SK-N-MC (cell line): ENCODE measurements around the gene HELZ.
"Not testable (repeated sequence)": the region's sequence is repeated elsewhere in the genome, so short reads cannot be mapped to it uniquely, and the experiment has no call there.

Source experiments
- DNase-seq: peaks from one replicate; pipeline ENCODE4 v3.0.0-alpha.2; 2011; ENCODE audit warnings: low read depth, low spot score
- H3K27ac ChIP-seq: fragments of 200-600 bp; sonication (generic); 2 replicates; pipeline ENCODE4 v1.5.1; 2016; ENCODE audit warnings: mixed run types
- H3K36me3 ChIP-seq: fragments of 200-600 bp; sonication (generic); 2 replicates; pipeline ENCODE4 v1.6.1; 2017; ENCODE audit warnings: antibody characterized with exemption, low read length, mixed read lengths; ENCODE audit not compliant: insufficient read depth
- H3K4me3 ChIP-seq: fragments of 200-600 bp; sonication (generic); 2 replicates; pipeline ENCODE4 v1.5.1; 2016
- H3K9ac ChIP-seq: fragments of 200-600 bp; sonication (generic); 2 replicates; pipeline ENCODE4 v1.8.0; 2017; ENCODE audit warnings: mixed run types, mixed read lengths; ENCODE audit not compliant: insufficient read length
- H3K9me3 ChIP-seq: fragments of 200-600 bp; sonication (generic); 2 replicates; pipeline ENCODE4 v1.6.1; 2017; ENCODE audit warnings: low read depth, mild to moderate bottlenecking, antibody characterized with exemption, low read length, moderate library complexity, mixed read lengths
- EZH2 ChIP-seq: fragments of 200-600 bp; sonication (generic); IDR thresholded peaks from one replicate; pipeline ENCODE4 v1.6.1; 2017; ENCODE audit warnings: antibody characterized with exemption
- FOXP2 ChIP-seq: optimal IDR thresholded peaks from 2 replicates; pipeline ENCODE3; 2011; ENCODE audit warnings: mild to moderate bottlenecking, moderate library complexity; ENCODE audit not compliant: insufficient read depth; ENCODE audit errors: extremely low read length, control extremely low read depth
- POLR2AphosphoS5 ChIP-seq: IDR thresholded peaks from 2 replicates; pipeline ENCODE4 v1.6.1; 2012; ENCODE audit warnings: mild to moderate bottlenecking, low read depth, low read length, borderline replicate concordance

HELZ gene

DNA sequence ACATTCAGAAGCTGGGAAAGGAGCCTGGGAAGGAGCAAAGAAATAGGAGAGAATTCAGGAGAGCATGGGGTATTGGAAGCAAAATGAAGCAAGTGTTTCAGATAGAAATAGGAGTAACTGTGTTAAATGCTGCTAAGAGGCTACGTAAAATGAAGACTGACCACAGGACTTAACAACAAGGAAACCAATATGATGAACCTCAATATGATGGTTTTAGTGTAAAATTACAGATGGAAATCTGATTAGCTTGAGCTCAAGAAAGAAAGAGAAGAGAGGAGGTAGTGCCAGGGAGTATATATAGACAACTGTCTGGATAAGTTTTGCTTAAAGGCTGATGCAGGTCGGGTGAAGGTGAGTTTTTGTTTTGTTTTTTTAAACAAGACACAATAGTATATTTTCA is 92.2 kb downstream of the HELZ start:
- H3K36me3 ChIP-seq, result peaks cover 41% of the 10 kb centered on the region
- TF ChIP-seq FOXP2 (no peak), EZH2 (no peak), POLR2AphosphoS5 (no peak)
- no peak for DNase-seq
- no peak overlapping the region for H3K27ac ChIP-seq
- no peak overlapping the region for H3K4me3 ChIP-seq
- no peaks in the 10 kb centered on the region for H3K9me3 ChIP-seq
- no peak overlapping the region for H3K9ac ChIP-seq

GRCh38 chr17:67151717-67152116 is 93.3 kb downstream of the HELZ start:
- Histone ChIP-seq H3K9ac (no peak overlapping the region), H3K4me3 (no peak overlapping the region), H3K9me3 (no peaks in the 10 kb centered on the region), H3K36me3 (peaks cover 40% of the 10 kb centered on the region), H3K27ac (no peak overlapping the region)
- DNase-seq, result no peak
- no peak for TF ChIP-seq EZH2
- no peak for TF ChIP-seq FOXP2
- TF ChIP-seq POLR2AphosphoS5, result no peak

DNA sequence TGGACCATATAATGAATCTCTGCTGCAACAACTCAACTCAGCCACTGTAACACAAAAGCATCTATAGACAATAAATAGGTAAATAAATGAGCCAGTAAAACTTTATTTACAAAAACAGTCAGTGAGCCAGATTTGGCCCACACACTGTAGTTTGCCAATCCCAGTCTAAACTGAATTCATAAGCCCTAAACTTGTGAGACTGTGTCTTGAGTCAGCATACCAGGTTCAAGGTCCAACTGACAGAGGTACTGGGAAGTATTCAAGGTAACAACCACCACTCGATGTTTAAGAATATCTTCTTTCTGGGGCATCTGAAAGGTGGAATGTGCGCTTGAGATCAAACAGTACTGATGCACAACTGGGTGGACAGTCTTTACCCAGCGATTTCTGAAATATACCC is 94.2 kb downstream of the HELZ start:
- Histone ChIP-seq H3K27ac (no peak overlapping the region), H3K9me3 (no peaks in the 10 kb centered on the region), H3K4me3 (no peak overlapping the region), H3K9ac (no peak overlapping the region), H3K36me3 (peaks cover 47% of the 10 kb centered on the region)
- DNase-seq, result no peak
- TF ChIP-seq FOXP2 (no peak), EZH2 (no peak), POLR2AphosphoS5 (no peak)

GRCh38 chr17:67148352-67148751 is 96.6 kb downstream of the HELZ start:
- H3K27ac ChIP-seq, result no peak overlapping the region
- H3K36me3 ChIP-seq, result peaks cover 63% of the 10 kb centered on the region
- DNase-seq, result no peak
- H3K9me3 ChIP-seq, result no peaks in the 10 kb centered on the region
- H3K4me3 ChIP-seq, result no peak overlapping the region
- TF ChIP-seq FOXP2 (no peak), POLR2AphosphoS5 (no peak), EZH2 (no peak)
- H3K9ac ChIP-seq, result no peak overlapping the region

- no peak overlapping the region for H3K27ac ChIP-seq
- no peak overlapping the region for H3K4me3 ChIP-seq
- H3K36me3 ChIP-seq, result peaks cover 66% of the 10 kb centered on the region
- H3K9me3 ChIP-seq, result 0 out of 2 replicates have a peak, but pooled peaks cover 4% of the 10 kb centered on the region
- DNase-seq, result no peak
- no peak overlapping the region for H3K9ac ChIP-seq
- TF ChIP-seq POLR2AphosphoS5 (no peak), FOXP2 (no peak), EZH2 (no peak)
Observed at GRCh38 chr17:67145183-67145805, 99.7 kb downstream of the HELZ start.

DNA sequence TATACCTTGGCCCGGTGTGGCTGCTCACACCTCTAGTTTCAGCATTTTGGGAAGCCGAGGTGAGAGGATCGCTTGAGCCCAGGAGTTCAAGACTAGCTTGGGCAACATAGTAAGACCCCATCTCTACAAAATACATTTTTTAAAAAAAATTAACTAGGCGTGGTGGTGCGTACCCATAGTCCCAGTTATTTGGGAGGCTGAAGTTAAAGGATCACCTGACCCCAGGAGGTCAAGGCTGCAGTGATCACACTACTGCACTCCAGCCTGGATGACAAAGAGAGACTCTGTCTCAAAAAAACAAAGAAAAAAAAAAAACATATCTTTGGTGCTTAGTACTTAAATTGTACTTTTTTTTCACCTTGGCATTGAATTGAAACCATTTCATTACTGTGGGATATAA is 101.7 kb downstream of the HELZ start:
- no peak for TF ChIP-seq EZH2
- peaks cover 65% of the 10 kb centered on the region for H3K36me3 ChIP-seq

DNA sequence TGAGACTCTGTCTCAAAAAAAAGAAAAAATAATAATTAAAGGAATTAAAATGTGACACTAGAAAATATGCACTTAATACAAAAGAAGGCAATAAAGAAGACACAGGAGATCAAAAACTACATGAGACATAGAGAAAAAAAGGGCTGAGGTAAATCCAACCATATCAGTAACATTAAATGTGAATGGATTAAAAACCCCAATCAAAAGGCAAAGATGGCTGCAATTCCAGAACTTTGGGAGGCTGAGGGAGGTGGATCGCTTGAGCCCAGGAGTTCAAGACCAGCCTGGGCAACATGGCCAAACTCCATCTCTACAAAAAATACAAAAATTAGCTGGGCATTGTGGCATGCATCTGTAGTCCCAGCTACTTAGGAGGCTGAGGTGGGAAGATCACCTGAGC is 103.0 kb downstream of the HELZ start:
- not testable (repeated sequence) for H3K9ac ChIP-seq, H3K27ac ChIP-seq, H3K9me3 ChIP-seq, H3K4me3 ChIP-seq, DNase-seq
- peaks cover 65% of the 10 kb centered on the region for H3K36me3 ChIP-seq

More for the DNA sequence above, 101.7 kb downstream of the HELZ start:
- no peak overlapping the region for H3K4me3 ChIP-seq
- no peak overlapping the region for H3K27ac ChIP-seq
- DNase-seq, result no peak
- H3K9ac ChIP-seq, result no peak overlapping the region
- 0 out of 2 replicates have a peak, but pooled peaks cover 4% of the 10 kb centered on the region for H3K9me3 ChIP-seq

DNA sequence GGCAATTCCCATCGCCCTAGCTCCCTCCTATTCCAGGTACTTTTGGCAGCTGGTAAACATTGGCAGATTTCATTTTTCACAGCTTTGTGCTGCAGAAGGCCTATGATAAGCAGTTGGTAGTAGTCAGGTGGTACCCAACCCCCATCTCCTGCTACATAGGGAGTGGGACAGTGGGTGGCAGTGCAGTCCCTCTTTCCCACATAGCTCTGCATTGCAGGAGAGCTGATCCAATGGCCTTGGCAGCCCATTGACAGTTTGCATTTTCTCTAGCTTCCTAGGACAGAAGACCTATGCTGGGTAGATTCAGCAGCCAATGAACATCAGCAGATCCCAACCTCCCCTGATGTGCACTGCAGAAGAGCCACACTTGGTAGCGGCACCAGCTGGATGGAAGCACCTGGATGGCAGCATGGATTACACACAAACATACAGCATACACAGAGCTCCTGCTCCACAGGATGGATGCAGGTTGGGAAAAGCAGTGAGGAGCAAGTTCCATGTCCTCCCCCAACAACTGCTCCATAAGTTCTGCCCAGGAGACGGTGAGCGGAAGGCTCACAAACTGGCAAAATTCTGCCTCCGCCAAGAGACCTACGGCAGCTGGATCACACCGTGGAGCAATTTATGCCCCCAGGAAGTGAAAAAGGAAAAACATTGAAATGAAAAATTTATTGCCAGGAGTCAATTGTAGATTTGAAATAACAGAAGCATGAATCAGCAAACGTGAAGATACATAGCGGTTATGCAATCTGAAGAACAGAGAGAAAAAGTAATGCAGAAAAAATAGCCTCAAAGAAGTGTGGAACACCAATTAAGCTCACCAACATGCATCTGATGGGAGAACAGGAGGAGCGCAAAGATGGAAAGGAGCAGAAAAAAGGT is 105.0 kb downstream of the HELZ start:
- DNase-seq, result no peak
- Histone ChIP-seq H3K4me3 (no peak overlapping the region), H3K27ac (peak overlapping the region; percentile 82), H3K9ac (no peak overlapping the region), H3K9me3 (0 out of 2 replicates have a peak, but pooled peaks cover 4% of the 10 kb centered on the region), H3K36me3 (peaks cover 65% of the 10 kb centered on the region)
- no peak for TF ChIP-seq POLR2AphosphoS5
- no peak for TF ChIP-seq FOXP2
- no peak for TF ChIP-seq EZH2

GRCh38 chr17:67139289-67139688 is 105.7 kb downstream of the HELZ start:
- H3K9me3 ChIP-seq, result 0 out of 2 replicates have a peak, but pooled peaks cover 4% of the 10 kb centered on the region
- H3K36me3 ChIP-seq, result peaks cover 61% of the 10 kb centered on the region
- no peak for DNase-seq
- no peak overlapping the region for H3K4me3 ChIP-seq
- H3K9ac ChIP-seq, result no peak overlapping the region
- no peak overlapping the region for H3K27ac ChIP-seq
- no peak for TF ChIP-seq FOXP2
- TF ChIP-seq EZH2, result no peak
- no peak for TF ChIP-seq POLR2AphosphoS5
